HG02642 (cell line): ENCODE data around the gene TEX11.

ENCODE experiments used
- ATAC-seq: cut with Tn5 transposase; IDR thresholded peaks from one replicate; pipeline ENCODE4 v1.9.1; 2021; ENCODE audit warnings: mild to moderate bottlenecking; ENCODE audit not compliant: unreplicated experiment, poor library complexity

TEX11 gene

GRCh38 chrX:70508296-70508911 lies 400.1 kb downstream of the TEX11 start:
- peak; percentile 39 for ATAC-seq

GRCh38 chrX:70505451-70505841 lies 403.1 kb downstream of the TEX11 start:
- ATAC-seq = no peak

GRCh38 chrX:70504772-70505450 lies 403.6 kb downstream of the TEX11 start:
- ATAC-seq = no peak

- ATAC-seq = no peak
Measured at GRCh38 chrX:70500826-70501225, 407.7 kb downstream of the TEX11 start.

- no peak for ATAC-seq
Measured at GRCh38 chrX:70498129-70498528, 410.4 kb downstream of the TEX11 start.

- ATAC-seq = no peak
Measured at GRCh38 chrX:70497026-70497425, 411.5 kb downstream of the TEX11 start.

- ATAC-seq = no peak
Measured at GRCh38 chrX:70496491-70496890, 412.0 kb downstream of the TEX11 start.

- ATAC-seq = no peak
Measured at GRCh38 chrX:70494441-70494840, 414.1 kb downstream of the TEX11 start.

GRCh38 chrX:70488856-70489255 lies 419.7 kb downstream of the TEX11 start:
- ATAC-seq = no peak

GRCh38 chrX:70485466-70485865 lies 423.0 kb downstream of the TEX11 start:
- no peak for ATAC-seq

GRCh38 chrX:70482300-70482699 lies 426.2 kb downstream of the TEX11 start:
- ATAC-seq = no peak

- ATAC-seq = no peak
Measured at GRCh38 chrX:70481471-70482270, 426.8 kb downstream of the TEX11 start.

- no peak for ATAC-seq
Measured at GRCh38 chrX:70480660-70481018, 427.9 kb downstream of the TEX11 start.

- ATAC-seq = no peak
Measured at GRCh38 chrX:70479922-70480659, 428.4 kb downstream of the TEX11 start.

- no peak for ATAC-seq
Measured at GRCh38 chrX:70479247-70479921, 429.1 kb downstream of the TEX11 start.
